Effector memory CD4-positive, alpha-beta T cell (primary cell): ENCODE data around the gene EIF5AL1.
"Not testable (repeated sequence)": the region's sequence is repeated elsewhere in the genome, so short reads cannot be mapped to it uniquely, and the experiment has no call there.

ENCODE experiments used
- DNase-seq, 3 donors: peaks; one replicate each; pipeline ENCODE4 v3.0.0-alpha.2; 2020
- H3K27ac ChIP-seq: 2 replicates; pipeline ENCODE4 v1.7.0; 2013; ENCODE audit warnings: mild to moderate bottlenecking, low read length, moderate library complexity; ENCODE audit not compliant: insufficient read depth, poor library complexity, severe bottlenecking
- H3K27me3 ChIP-seq: replicated peaks from 2 replicates; pipeline ENCODE4 v1.7.0; 2013; ENCODE audit warnings: mild to moderate bottlenecking, low read length; ENCODE audit not compliant: insufficient read depth, control insufficient read depth, poor library complexity, severe bottlenecking
- H3K36me3 ChIP-seq: 2 replicates; pipeline ENCODE4 v1.7.0; 2013; ENCODE audit warnings: mild to moderate bottlenecking, low read length, moderate library complexity; ENCODE audit not compliant: control insufficient read depth, insufficient read depth
- H3K4me1 ChIP-seq: 2 replicates; pipeline ENCODE4 v1.7.0; 2013; ENCODE audit warnings: low read length, mild to moderate bottlenecking; ENCODE audit not compliant: control insufficient read depth, insufficient read depth, poor library complexity, severe bottlenecking
- H3K4me3 ChIP-seq: 2 replicates; pipeline ENCODE4 v1.7.0; 2013; ENCODE audit warnings: low read length, low read depth, mild to moderate bottlenecking; ENCODE audit not compliant: insufficient read depth, poor library complexity, severe bottlenecking
- H3K9me3 ChIP-seq: 2 replicates; pipeline ENCODE4 v1.7.0; 2013; ENCODE audit warnings: mild to moderate bottlenecking, low read length, moderate library complexity; ENCODE audit not compliant: control insufficient read depth

Gene EIF5AL1

DNA sequence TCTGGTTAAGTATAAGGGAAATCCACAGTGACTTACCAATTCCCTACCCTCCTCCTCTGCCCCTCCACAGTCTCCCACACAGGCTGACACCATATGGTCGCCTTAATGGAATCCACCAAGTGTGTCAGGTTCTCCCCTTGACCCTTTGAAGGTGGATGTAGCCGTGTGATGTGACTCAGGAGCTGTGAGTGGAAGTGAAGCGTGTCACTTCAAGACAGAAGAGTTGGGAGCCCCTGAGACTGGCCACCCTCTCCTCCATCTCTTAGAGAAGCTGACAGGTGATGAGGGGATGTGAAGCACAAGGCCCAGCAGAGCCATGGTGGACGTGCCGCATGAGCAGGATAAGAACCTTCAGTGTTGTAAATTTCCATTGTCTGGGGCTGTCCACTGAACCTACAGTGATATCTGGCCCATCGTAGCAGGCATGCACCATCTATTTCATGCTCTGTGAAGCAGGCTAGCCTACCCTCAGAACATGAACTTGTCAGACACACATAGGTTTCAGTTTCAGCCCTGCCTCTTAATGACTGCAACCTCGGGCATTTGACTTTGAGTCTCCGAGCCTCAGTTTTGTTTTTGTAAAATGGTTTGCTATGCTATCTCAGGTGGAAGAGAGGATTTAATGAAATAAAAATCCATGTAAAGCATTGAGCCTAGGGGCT is 12.8 kb downstream of the EIF5AL1 start:
- not testable (repeated sequence) for H3K27me3 ChIP-seq, H3K36me3 ChIP-seq, H3K4me1 ChIP-seq, H3K27ac ChIP-seq, H3K9me3 ChIP-seq, H3K4me3 ChIP-seq, DNase-seq

GRCh38 chr10:79528261-79528660 is 15.9 kb downstream of the EIF5AL1 start:
- H3K36me3 ChIP-seq, DNase-seq, H3K4me1 ChIP-seq, H3K9me3 ChIP-seq, H3K27ac ChIP-seq, H3K4me3 ChIP-seq, H3K27me3 ChIP-seq: not testable (repeated sequence)

GRCh38 chr10:79533142-79533902 is 21.0 kb downstream of the EIF5AL1 start:
- H3K36me3 ChIP-seq, DNase-seq, H3K4me3 ChIP-seq, H3K27me3 ChIP-seq, H3K27ac ChIP-seq, H3K4me1 ChIP-seq, H3K9me3 ChIP-seq: not testable (repeated sequence)

- H3K27ac ChIP-seq, H3K36me3 ChIP-seq, DNase-seq, H3K9me3 ChIP-seq, H3K27me3 ChIP-seq, H3K4me1 ChIP-seq, H3K4me3 ChIP-seq: not testable (repeated sequence)
These were observed 21.5 kb downstream of the EIF5AL1 start for GRCh38 chr10:79533903-79534175.

DNA sequence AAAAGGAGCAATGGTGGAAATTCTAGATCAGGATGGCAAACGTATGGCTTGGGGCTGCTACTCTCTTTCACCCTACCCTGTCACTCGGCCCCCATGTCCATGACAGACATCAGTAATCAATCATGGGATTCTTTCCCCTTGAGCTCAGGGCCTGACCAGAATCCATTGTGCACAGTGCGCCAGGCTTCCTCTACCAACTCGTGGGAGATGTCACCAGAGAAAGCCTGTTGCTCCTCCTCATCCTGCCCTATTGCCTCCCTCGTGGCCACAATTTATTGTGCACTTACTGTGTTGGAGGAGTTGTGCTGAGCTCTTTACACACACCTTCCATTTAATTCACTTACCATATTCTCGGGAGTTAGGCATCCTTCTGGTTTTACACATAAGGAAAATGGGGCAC is 26.0 kb downstream of the EIF5AL1 start:
- H3K27ac ChIP-seq, H3K27me3 ChIP-seq, H3K4me1 ChIP-seq, H3K4me3 ChIP-seq, H3K9me3 ChIP-seq, H3K36me3 ChIP-seq, DNase-seq: not testable (repeated sequence)

- DNase-seq, H3K4me3 ChIP-seq, H3K36me3 ChIP-seq: not testable (repeated sequence)
These were observed 28.6 kb downstream of the EIF5AL1 start for GRCh38 chr10:79540930-79541329.

DNA sequence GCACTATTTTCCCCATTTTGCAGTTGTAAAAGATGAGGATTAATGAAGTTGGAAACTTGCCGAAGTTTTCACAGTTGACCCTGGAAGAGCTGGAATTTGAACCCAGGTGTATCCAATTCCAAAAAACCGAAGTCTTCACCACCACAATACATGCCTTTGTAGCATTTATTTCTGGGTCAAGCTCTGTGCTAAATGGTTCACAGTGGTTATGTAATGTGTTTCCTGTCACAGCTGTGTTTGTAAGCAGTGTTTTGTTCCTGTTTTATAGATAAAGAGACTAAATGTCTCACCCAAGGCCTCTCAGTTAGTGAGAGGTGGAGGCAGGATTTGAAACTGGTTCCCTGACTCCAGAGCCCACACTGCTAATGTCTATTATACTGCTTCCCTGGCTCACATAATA is 30.3 kb downstream of the EIF5AL1 start:
- DNase-seq: no peak
- Histone ChIP-seq H3K27me3 (no peaks in the 10 kb centered on the region), H3K36me3 (no peaks in the 10 kb centered on the region), H3K9me3 (no peaks in the 10 kb centered on the region), H3K27ac (no peak overlapping the region), H3K4me3 (no peak overlapping the region), H3K4me1 (peaks cover 7% of the 10 kb centered on the region)

More at GRCh38 chr10:79540930-79541329, 28.6 kb downstream of the EIF5AL1 start:
- H3K9me3 ChIP-seq, H3K4me1 ChIP-seq, H3K27ac ChIP-seq, H3K27me3 ChIP-seq: not testable (repeated sequence)

DNA sequence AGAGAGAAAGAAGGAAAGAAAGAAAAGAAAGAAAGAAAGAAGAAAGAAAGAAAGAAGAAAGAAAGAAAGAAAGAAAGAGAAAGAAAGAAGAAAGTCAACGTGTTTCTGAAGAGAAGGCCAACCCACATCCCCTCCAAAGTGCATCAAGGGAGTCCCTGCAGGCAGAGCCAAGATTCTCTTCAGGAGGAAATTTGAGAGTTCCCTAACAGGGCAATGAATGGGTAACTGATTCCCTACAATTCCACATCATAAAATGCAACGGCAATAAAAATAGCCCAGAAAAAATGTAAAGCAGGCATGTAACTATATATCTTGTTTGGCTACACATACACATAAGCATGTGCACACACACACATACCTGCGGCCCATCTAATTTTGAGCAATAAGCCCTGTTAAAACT is 32.1 kb downstream of the EIF5AL1 start:
- not testable (repeated sequence) for H3K4me1 ChIP-seq, H3K4me3 ChIP-seq, H3K27ac ChIP-seq, H3K9me3 ChIP-seq, H3K27me3 ChIP-seq, DNase-seq, H3K36me3 ChIP-seq

DNA sequence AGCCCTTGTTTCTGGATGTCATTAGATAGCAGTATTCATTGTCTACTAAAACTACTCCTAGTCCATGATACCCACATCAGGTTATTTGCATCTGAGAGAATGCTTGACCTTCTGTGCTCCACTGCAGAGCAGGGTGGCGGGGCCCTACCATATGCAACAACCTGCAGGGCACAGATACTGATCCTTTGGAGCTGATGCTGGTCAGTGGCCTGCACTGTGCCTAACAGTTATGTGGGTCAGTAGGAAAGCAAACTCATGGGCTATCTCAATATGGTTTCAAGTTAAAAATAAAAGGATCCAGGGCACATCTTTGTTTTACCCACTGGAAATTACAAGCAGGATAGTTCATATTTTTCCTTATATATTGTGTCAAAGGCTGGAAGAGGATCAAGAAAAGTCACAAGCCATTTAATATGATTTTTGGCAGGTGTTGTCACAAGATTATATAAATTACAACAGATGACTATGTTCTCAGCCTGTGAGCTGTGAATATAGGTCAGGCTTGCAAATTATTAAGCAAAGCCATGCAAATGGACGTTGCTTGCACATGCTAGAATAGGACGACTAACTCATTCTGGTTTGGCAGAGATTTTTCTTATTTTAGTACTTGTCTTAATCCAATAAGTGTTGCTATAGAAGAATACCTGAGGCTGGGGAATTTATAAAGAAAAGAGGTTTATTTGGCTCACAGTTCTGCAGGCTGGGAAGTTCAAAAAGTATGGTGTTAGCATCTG is 32.8 kb downstream of the EIF5AL1 start:
- not testable (repeated sequence) for DNase-seq, H3K9me3 ChIP-seq, H3K4me3 ChIP-seq

GRCh38 chr10:79547128-79547527 is 34.8 kb downstream of the EIF5AL1 start:
- not testable (repeated sequence) for H3K36me3 ChIP-seq, H3K4me3 ChIP-seq, H3K27ac ChIP-seq, DNase-seq, H3K9me3 ChIP-seq, H3K4me1 ChIP-seq, H3K27me3 ChIP-seq

More for the DNA sequence above, 32.8 kb downstream of the EIF5AL1 start:
- not testable (repeated sequence) for H3K27me3 ChIP-seq, H3K27ac ChIP-seq, H3K36me3 ChIP-seq, H3K4me1 ChIP-seq
